ENCODE data around the gene LUM. TPM values are rescaled to one million over a fixed set of nuclear protein-coding genes. Genes with fewer than 3 reads are reported as not detected.

Gene LUM
- polyA plus RNA-seq, 5 donors: 639 to 1,274 (median 945) TPM

DNA sequence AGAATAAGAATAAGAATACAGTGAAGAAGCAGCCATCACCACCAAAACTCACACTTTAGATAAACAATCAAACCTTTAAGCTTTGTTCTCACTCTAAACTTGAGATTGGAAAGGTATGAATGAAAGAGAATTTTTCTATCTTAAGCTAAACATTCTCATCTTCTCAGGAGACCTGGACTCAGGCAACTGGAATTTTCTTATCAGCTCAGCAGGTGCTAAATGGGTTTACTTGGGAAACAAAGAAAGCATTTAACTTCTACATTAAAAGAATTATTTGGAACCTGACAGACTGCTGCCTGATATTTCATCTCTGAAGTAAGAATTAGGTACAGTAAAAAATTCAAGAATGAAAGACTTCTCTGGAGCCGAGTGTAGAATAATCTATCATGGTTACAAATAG, 32.8 kb downstream of the LUM start:
- DNase-seq: no peak

DNA sequence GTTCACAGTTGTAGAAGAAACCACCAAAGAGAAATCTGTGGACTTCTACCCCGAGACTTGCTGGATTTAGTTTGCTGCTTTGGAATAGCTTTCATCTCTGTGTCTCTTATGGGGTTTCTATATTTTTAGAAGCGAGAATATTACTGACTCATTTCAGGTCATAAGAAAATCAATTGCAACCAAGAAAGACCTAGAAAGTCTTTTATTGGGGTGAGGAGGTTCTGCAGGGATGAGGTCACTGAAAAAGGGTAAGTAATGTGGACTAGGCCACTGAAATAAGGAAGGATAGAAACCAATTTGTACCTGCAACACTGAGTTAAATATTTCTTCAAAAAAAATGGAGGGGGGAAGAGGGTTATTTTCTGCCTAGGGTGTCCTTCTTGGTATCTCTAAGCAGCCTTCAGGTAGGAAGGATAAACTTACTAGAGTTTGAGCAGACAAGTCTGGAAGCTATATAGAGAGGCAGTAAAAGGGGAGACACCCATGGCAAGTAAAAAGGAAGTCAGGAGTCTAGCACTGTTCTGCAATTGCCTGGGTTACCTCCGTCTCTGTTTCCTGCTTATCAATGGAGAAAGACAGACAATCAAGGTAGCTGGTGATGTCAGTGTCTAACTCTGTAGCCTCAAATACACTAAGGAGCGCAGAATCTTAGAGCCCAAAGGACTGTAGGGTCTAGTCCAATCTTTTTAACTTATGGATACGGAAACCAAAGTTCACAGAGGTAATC, 33.9 kb downstream of the LUM start:
- no peak for DNase-seq

DNA sequence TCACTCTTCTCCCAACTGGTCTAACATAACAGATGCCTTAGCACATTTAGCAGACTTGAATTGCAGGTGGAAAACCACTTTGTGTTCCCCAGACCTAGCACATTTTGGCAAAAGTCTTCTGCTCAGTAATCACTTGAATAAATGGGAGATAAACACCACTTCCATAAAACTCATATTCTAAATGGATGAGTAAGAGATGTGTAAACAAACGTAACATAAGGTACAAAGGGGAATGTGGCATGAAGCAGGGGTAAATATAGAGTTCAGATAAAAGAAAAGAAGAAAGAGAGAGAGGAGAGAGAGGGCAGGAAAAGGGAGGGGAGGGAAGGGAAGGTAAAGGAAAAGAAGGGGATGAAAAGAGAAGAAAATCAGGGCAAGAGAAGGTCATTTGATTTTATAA, 36.4 kb downstream of the LUM start:
- DNase-seq: no peak

DNA sequence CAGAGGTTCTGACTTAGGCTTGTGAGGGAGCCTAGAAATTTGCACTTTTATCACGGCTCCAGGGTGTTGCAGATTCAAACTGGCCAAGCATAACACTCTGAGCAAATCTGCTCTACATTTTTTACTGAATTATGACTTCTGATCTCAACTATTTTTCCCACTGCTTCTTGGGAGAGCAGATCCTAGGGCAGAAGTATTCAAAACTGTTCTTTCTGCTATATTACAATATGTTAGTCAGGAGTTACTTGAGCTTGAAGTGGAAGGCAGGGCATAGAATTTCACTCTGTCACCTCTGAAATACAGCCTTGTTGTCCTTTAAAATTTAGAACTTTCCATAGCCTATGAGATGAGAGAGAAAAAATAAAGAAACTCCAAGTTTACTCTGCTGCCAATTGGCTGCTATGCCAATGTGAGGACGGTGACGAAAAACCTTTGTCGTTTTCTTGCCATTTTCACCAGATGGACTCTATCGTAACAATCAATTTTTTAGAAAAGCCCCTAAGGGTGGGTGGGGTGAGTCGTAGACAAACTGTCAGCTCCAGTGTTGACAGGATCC, 37.1 kb downstream of the LUM start:
- DNase-seq: peak; percentile 80 to 84

DNA sequence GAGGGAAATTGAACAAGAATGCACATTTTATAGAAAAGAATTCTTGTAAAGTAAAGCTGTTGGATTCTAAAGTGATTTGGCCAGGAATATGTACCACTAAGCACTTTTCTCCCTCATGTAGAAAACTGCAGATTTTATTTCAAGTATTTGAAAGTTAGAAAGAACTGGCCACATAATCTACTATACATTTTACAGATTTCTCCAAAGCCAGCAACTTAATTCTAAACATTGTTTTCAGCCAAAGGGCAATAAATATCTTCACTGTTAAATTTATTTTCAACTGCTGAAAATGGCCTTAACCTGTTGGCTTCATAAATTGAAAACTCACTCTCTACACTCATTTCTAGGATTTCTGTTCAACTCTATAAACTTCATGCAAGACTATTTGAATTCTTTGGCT, 37.9 kb downstream of the LUM start:
- no peak for DNase-seq

DNA sequence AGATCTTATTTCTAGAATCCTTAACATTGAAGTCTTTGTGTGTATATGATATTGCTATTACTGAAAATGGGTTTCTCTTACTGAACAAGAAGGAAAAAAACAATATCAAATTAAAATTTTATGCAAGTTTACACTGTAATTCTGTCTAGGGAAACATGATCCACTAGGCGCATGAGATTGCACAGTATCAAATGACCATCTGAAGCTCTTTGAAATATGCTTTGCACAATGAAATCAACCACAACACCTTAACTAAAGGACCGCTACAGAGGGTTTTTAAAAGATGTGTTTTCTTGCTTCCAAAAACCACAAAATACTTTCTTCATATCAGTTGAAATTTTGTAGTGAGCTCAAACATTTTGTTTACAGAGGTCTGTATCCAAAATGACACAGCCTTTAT, 38.4 kb downstream of the LUM start:
- no peak for DNase-seq

DNA sequence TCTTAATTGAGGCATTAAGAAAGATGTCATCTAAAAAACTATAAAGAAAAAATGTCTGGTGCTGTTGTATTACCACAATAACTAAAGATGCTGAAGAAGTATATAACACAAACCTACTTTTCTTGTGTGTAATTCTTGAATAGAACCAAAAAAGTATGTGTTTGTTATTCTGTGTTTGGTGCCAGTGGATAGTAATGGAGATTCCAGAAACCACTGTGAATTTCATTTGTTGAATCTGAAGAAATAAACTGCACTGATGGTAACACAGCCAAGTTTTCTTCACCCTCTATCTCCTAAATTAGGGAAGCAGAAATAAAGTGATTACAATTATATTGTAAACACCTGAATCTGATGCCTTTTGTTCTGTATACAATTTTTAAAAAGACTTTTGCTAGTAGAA, 40.4 kb downstream of the LUM start:
- no peak for DNase-seq

DNA sequence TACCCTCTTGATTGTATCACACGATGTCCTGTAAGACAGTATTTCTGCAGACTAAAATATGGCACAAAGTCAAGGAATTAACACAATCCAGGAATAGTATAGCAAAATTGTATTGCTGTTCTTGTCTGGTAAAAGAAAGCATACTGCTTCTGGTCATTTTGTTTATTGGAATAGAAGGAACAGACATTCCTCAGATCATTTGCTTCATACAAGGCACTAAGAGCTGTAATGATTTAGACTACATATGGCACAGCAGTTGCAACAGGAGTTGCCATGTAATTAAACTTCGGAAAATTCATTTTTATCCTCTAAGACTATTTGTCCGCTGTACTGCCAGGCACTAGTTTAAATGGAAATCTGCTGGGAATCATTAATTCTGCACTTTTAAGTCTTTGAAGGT, 45.9 kb downstream of the LUM start:
- no peak for DNase-seq

DNA sequence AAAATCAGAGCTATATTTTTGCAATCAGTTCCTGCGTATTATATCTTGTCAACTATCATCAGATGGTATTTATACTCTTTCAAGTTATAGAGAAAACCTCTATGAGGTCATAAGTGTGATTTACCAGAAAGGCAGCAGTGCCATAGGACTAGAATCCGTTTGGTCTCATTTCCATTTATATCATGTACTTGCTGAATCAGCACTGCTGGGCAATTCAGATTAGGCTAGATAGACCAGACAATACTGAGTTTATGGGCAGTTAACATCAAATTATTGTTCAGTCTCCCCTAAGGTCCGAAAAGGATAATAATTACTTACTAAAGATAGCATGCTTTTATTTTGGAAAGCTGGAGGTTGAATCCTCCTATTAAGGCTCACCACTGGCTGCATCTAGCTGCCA, 46.7 kb downstream of the LUM start:
- DNase-seq: no peak

DNA sequence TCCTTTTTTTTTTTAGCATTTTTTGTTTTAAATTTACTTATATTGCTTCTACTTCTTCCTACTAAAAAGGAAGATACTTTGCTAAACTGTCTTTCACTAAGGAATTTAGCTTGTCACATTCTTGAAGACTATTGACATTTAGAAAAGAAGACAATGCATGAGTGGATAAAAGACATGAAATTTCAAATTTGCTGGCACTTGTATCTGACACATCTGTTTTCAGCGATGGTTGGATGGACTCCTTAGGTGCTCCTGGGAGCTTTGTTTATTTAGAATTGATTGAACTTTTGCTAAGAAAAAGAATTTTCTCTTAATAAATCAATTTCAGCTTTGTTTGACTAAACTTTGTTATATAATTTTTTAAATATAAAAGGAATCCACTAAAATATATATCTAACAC, 50.2 kb downstream of the LUM start:
- DNase-seq: no peak

DNA sequence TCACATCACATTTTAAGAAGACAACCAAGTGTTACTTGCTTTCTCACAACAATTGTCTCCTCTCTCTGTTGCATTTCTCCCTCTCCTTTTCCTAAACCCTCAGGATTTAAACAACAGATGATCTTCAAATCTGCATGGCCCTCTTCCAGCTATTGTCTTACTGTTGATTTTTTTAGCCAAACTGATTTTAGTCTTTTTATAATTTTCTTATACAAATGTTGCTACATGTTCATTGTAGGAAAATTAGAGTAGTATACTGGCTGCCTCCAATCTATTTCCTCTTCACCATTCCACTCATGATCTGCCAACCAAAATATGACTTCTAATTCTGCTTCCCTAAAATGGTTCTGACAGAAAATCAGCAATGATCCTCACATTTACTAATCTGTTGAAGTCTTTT, 52.1 kb downstream of the LUM start:
- no peak for DNase-seq

DNA sequence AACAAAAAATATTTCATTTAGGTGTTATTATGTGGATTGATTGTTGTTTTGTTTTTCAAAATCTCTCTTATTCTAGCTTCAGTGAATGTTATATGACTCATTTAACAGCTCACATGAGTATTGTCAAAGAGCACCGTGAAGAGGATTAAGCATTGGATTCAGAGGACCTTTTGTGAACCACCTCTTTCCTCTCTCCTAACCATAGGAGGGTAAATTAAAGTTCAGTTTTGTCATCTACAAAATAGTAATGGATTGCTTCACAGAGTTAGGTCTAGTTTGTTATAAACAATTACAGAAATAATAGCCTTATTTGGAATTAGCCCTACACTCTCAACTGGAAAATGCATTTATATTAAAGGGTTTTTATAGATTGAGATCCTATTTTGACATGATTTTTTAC, 52.5 kb downstream of the LUM start:
- no peak for DNase-seq

DNA sequence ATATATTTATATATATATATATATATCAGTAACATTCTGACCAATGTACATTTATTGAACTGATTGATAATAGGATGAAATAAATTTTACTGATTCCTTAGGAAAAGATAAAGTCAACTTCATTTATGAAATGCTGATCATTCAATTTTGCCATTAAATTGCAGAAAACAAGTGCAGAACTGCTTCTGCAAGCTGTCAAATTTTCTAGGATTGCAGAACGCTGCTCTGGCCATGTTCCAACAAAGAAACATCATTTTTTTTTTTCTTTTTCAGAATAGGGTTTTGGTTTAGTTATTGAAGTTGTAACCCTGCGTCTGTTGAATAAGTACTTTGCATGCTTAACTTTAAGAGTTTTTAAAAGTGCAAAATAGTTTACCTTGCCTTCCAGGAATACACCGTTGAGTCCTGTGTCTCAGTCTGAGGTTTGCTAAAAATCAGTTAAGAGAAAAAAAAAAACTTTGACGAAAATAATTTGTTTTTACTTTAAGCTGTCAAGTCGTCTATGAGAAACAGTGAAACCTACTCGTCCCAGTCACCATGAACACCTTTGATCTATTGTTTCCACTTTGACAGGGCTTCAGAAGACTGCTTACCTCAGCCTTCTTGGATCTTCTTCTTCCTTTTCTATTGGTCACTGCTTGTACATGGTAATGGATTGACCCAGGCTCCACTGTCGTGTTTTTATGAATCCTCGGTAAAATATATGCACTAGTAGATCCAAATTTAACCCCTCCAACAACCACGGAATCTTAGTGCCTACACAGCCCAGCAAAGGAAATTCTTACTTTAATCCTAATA, 53.7 kb downstream of the LUM start, which contains the start of gene KERA:
Gene KERA, minus strand, starts transcription at position 657 of the 798 bp plus-strand sequence. CDS start 1,743 bp downstream, outside the sequence.
- no peak for DNase-seq

DNA sequence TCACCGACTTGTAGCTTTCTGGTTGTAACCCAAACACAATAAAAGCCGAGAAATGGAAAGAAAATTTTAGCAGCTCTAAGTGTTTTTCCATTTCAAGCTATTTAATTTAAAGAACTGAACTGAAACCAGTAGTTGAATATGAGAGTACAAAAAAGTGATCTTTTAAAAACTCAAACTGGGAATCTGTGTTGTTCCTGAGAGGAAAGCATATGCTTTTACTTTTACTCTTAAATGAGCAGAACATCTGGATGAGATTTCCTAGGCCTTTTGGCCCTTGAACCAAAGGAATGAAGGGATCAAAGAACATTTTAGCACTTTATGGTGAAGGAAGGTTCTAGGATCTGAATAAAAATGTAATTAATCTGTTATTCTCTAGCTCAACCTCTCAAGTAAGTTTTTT, 54.8 kb downstream of the LUM start:
- DNase-seq: no peak

DNA sequence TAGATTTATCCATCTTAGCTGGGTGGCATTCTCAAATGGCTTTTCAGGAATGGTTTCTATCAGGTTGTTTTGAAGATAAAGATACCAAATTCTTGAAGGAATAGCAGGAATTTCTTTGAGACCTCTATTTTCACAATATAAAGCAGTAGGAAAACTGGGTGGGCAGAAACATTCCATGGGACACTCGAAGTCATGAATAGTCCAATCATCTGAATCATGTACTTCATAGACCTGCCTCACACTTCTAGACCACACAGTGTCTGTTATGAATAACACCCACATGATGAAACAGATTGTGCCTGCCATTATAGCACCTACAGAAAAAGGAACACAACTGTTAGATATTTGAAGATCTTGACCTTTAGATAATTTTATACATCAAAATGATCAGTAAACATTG, 55.3 kb downstream of the LUM start:
- no peak for DNase-seq

DNA sequence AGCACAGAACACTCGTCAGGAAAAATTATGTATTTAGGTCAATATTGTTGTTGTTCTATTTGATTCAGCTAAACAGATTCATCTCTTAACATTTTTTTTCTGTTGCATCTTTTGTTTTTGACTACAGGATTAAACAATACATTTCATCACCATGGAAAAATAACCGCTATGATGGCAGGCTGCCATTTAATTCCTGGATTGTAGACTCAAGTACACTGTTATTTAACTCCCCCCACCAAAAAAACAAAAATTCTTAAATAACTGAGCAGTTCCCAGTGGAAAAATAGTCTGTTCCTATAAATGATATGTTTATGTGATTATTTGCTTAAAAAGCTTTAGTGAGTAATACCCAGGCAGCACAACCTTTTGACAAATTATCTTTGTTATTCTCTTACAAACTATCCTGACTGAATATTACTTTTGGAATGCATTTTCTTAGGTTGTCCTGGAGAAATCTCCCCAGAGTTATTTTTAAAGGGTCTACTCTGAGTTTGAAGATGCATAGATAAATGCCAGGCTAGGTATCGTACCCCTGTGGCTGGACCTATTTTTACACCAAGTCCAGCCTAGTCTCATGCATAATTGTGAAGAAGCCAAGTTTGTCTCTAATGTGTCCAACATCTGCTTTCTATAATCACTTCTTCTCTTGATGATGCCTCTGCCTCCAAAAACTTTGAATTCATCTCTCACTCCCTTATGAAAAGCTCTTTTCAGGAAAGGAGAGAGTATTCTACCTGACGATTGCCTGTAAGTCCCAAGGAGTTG, 57.2 kb downstream of the LUM start:
- peak; percentile 64 to 76 for DNase-seq

Other genes starting within 250 kb of the LUM start
- gene CCER1, start 156.3 kb downstream of the LUM start, polyA plus RNA-seq (ENCODE audit: insufficient read depth in 1 of 5, insufficient read length in 5 of 5, low replicate concordance in 1 of 5): not detected
- under 1 TPM in 2 of 5 donors, not detected in 3; 0.12 to 0.28 TPM for gene EPYC, start 106.5 kb downstream of the LUM start, polyA plus RNA-seq (ENCODE audit: insufficient read depth in 1 of 5, insufficient read length in 5 of 5, low replicate concordance in 1 of 5)
- 1 to 10 TPM in 1 of 5 donors, under 1 TPM in 4; 0.09 to 1.4 (median 0.17) TPM for gene KERA, start 53.5 kb downstream of the LUM start, polyA plus RNA-seq (ENCODE audit: insufficient read depth in 1 of 5, insufficient read length in 5 of 5, low replicate concordance in 1 of 5)
- 1,000 to 10,000 TPM; 1,637 to 2,288 (median 1,997) TPM for gene DCN, start 71.3 kb upstream of the LUM start, polyA plus RNA-seq (ENCODE audit: insufficient read depth in 1 of 5, insufficient read length in 5 of 5, low replicate concordance in 1 of 5)

All from right lung (tissue), 5 donors.